Measurements from ENCODE around the gene ZBTB49.
"Not testable (repeated sequence)": the region's sequence is repeated elsewhere in the genome, so short reads cannot be mapped to it uniquely, and the experiment has no call there.

ZBTB49 gene

GRCh38 chr4:4289941-4290850 lies at the start of gene ZBTB49, which contains the start of gene LYAR:
ZBTB49 (plus strand) TSS chr4:4290251; CDS start chr4:4299946, 9,695 bp downstream.
LYAR (minus strand) TSS chr4:4290154; CDS start chr4:4283742, 6,412 bp downstream.
- Histone ChIP-seq H3K27ac (peak within 1 kb of the TSS; percentile 13 to 88 (median 84)), H3K4me3 (peak within 1 kb of the TSS; percentile 54 to 100 (median 99))

- Histone ChIP-seq H3K4me3 (no peak overlapping the region), H3K27ac (no peak overlapping the region)
Observed at GRCh38 chr4:4245172-4245571, 44.9 kb upstream of the ZBTB49 start.

GRCh38 chr4:4247696-4248028 lies 42.4 kb upstream of the ZBTB49 start:
- H3K4me3 ChIP-seq = peak overlapping the region; percentile 46 to 83 (median 63)
- H3K27ac ChIP-seq = peak overlapping the region; percentile 39 to 98 (median 94)

GRCh38 chr4:4248029-4248884 lies 41.8 kb upstream of the ZBTB49 start, which contains the start of gene TMEM128:
TMEM128 (minus strand) TSS chr4:4248223; CDS start chr4:4248202, 21 bp downstream.
- H3K27ac ChIP-seq = peak within 1 kb of the TSS; percentile 39 to 98 (median 94)
- H3K4me3 ChIP-seq = peak within 1 kb of the TSS; percentile 46 to 83 (median 63)

GRCh38 chr4:4248885-4249203 lies 41.2 kb upstream of the ZBTB49 start:
- peak overlapping the region in 20 of 21 experiments; percentile 85 to 98 (median 94) for H3K27ac ChIP-seq
- peak overlapping the region; percentile 46 to 83 (median 63) for H3K4me3 ChIP-seq

- peak overlapping the region in 3 of 21 experiments; percentile 88 to 96 (median 94) for H3K27ac ChIP-seq
- not testable (repeated sequence) for H3K4me3 ChIP-seq
Observed at GRCh38 chr4:4249342-4249741, 40.7 kb upstream of the ZBTB49 start.

- no peak overlapping the region for H3K4me3 ChIP-seq
- H3K27ac ChIP-seq = no peak overlapping the region
Observed at GRCh38 chr4:4249866-4250265, 40.2 kb upstream of the ZBTB49 start.

GRCh38 chr4:4254199-4254598 lies 35.9 kb upstream of the ZBTB49 start:
- H3K27ac ChIP-seq = no peak overlapping the region
- H3K4me3 ChIP-seq = no peak overlapping the region

GRCh38 chr4:4254666-4255065 lies 35.4 kb upstream of the ZBTB49 start:
- Histone ChIP-seq H3K4me3 (no peak overlapping the region), H3K27ac (no peak overlapping the region)

GRCh38 chr4:4256799-4257198 lies 33.3 kb upstream of the ZBTB49 start:
- Histone ChIP-seq H3K4me3 (no peak overlapping the region), H3K27ac (no peak overlapping the region)

- H3K4me3 ChIP-seq = not testable (repeated sequence)
Observed at GRCh38 chr4:4257705-4258104, 32.3 kb upstream of the ZBTB49 start.

GRCh38 chr4:4259484-4260100 lies 30.5 kb upstream of the ZBTB49 start:
- Histone ChIP-seq H3K4me3 (no peak overlapping the region), H3K27ac (no peak overlapping the region)

More at GRCh38 chr4:4257705-4258104, 32.3 kb upstream of the ZBTB49 start:
- not testable (repeated sequence) for H3K27ac ChIP-seq

- no peak overlapping the region for H3K4me3 ChIP-seq
- no peak overlapping the region for H3K27ac ChIP-seq
Observed at GRCh38 chr4:4260185-4260751, 29.8 kb upstream of the ZBTB49 start.

- peak overlapping the region in 4 of 21 experiments; percentile 21 to 72 (median 70) for H3K27ac ChIP-seq
- no peak overlapping the region for H3K4me3 ChIP-seq
Observed at GRCh38 chr4:4267981-4268380, 22.1 kb upstream of the ZBTB49 start.

- H3K4me3 ChIP-seq = no peak overlapping the region
- H3K27ac ChIP-seq = peak overlapping the region in 9 of 21 experiments; percentile 15 to 78 (median 53)
Observed at GRCh38 chr4:4268776-4269175, 21.3 kb upstream of the ZBTB49 start.

GRCh38 chr4:4269331-4269731 lies 20.7 kb upstream of the ZBTB49 start:
- no peak overlapping the region for H3K4me3 ChIP-seq
- peak overlapping the region in 10 of 21 experiments; percentile 15 to 78 (median 44) for H3K27ac ChIP-seq

- peak overlapping the region in 9 of 21 experiments; percentile 21 to 78 (median 56) for H3K27ac ChIP-seq
Observed at GRCh38 chr4:4269856-4270255, 20.2 kb upstream of the ZBTB49 start.

GRCh38 chr4:4270529-4270928 lies 19.5 kb upstream of the ZBTB49 start:
- Histone ChIP-seq H3K4me3 (no peak overlapping the region), H3K27ac (peak overlapping the region in 4 of 21 experiments; percentile 69 to 78 (median 72))

More at GRCh38 chr4:4269856-4270255, 20.2 kb upstream of the ZBTB49 start:
- H3K4me3 ChIP-seq = no peak overlapping the region

GRCh38 chr4:4271912-4272311 lies 18.1 kb upstream of the ZBTB49 start:
- H3K27ac ChIP-seq = no peak overlapping the region
- no peak overlapping the region for H3K4me3 ChIP-seq

All from skin epidermis (tissue), 12 donors.